ENCODE results near the gene CLDN6. TPM values are rescaled to one million over a fixed set of nuclear protein-coding genes. Genes with fewer than 3 reads are reported as not detected.

Gene CLDN6
- total and polyA plus RNA-seq, 2 of the 13 experiments (the other 11 are each of a cell fraction or from before 2014, with no cell fraction given) = 5.9 to 7.6 TPM

DNA sequence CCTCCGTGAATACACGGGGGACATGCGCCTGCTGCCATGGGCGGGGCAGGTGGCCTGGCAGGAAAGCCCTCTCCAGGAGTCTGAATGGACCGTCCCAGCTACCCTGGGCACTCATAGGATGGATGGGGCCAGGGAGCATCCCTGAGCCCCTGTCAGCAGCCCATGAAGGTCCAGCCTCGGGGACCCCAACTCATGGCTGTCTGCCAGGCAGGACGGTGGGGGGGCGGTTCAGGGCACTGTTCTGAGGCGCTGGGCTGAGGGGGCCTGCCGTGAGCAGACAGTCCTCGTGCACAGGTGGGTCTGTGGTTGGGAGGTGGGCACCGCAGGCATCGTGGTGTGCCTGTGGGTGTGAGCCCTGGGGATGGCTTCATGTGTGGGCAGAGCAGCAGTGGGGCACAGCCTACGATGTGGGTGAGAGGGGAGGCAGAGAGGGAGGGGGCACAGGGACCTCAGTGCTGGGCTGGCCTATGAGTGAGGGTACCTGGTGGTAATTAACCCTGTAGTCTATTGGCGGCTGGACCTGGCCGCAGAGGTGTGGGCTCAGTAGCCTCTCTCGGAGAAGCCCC lies 31.3 kb downstream of the CLDN6 start:
- Histone ChIP-seq H2AFZ (ENCODE audit: low read length) (no peak overlapping the region), H3K27ac (ENCODE audit: extremely low read length, insufficient read depth, low read length) (no peak overlapping the region), H3K27me3 (ENCODE audit: control insufficient read depth in 1 of 2, insufficient read depth in 2 of 2, low read length in 2 of 2) (peaks cover 19 to 60% of the 10 kb centered on the region in 2 experiments), H3K9me3 (ENCODE audit: low read length) (no peaks in the 10 kb centered on the region), H3K9ac (ENCODE audit: insufficient read depth, low read depth, low read length) (no peak overlapping the region), H4K20me1 (ENCODE audit: insufficient read depth, low read length) (no peaks in the 10 kb centered on the region), H3K79me2 (ENCODE audit: insufficient read depth, low read length) (no peaks in the 10 kb centered on the region), H3K4me1 (ENCODE audit: insufficient read depth, low read length) (peaks cover 25% of the 10 kb centered on the region), H3K36me3 (replicated peaks in 1 of 2; ENCODE audit: control insufficient read depth in 1 of 2, insufficient read depth in 2 of 2, low read length in 2 of 2) (no peaks in the 10 kb centered on the region), H3K4me3 (replicated peaks in 1 of 3; ENCODE audit: insufficient read depth in 1 of 3, low read depth in 2 of 3, low read length in 3 of 3) (no peak overlapping the region), H3K4me2 (ENCODE audit: low read depth, low read length) (no peak overlapping the region)
- intact Hi-C loops (cut with micrococcal nuclease; ENCODE audit: unreplicated experiment) = no loop called here
- BruUV-seq (replicated peaks) = no TSS peak
- DNase-seq (ENCODE audit: low spot score) (no peak), ATAC-seq (no peak), FAIRE-seq (no peak)
- TF ChIP-seq ZNF619 (CRISPR knock-in tag; IDR thresholded peaks at IDR 0.05) (no peak), SPEN (CRISPR knock-in tag; IDR thresholded peaks at IDR 0.05; ENCODE audit: low read depth) (no peak), ZNF3 (CRISPR knock-in tag; IDR thresholded peaks at IDR 0.05) (no peak), KLF16 (CRISPR knock-in tag; IDR thresholded peaks at IDR 0.05) (no peak), ZNF577 (CRISPR knock-in tag; IDR thresholded peaks at IDR 0.05; ENCODE audit: borderline replicate concordance, low read depth) (no peak), YY1 (IDR thresholded peaks at IDR 0.05; ENCODE audit: insufficient read depth, insufficient replicate concordance, low read depth, low read length) (no peak), ATF5 (CRISPR knock-in tag; IDR thresholded peaks at IDR 0.05; ENCODE audit: low read depth) (no peak), CHD2 (IDR thresholded peaks at IDR 0.05; ENCODE audit: low read depth, low read length) (no peak), ZFP36 (IDR thresholded peaks at IDR 0.05; ENCODE audit: borderline replicate concordance, low read depth, low read length, partially characterized antibody) (no peak), MZF1 (CRISPR knock-in tag; IDR thresholded peaks at IDR 0.05; ENCODE audit: borderline replicate concordance) (no peak), ZNF513 (CRISPR knock-in tag; conservative IDR thresholded peaks at IDR 0.05) (no peak), FOXK1 (CRISPR knock-in tag; IDR thresholded peaks at IDR 0.05; ENCODE audit: borderline replicate concordance, low read depth) (no peak)
- TF ChIP-seq, protein P1, sequence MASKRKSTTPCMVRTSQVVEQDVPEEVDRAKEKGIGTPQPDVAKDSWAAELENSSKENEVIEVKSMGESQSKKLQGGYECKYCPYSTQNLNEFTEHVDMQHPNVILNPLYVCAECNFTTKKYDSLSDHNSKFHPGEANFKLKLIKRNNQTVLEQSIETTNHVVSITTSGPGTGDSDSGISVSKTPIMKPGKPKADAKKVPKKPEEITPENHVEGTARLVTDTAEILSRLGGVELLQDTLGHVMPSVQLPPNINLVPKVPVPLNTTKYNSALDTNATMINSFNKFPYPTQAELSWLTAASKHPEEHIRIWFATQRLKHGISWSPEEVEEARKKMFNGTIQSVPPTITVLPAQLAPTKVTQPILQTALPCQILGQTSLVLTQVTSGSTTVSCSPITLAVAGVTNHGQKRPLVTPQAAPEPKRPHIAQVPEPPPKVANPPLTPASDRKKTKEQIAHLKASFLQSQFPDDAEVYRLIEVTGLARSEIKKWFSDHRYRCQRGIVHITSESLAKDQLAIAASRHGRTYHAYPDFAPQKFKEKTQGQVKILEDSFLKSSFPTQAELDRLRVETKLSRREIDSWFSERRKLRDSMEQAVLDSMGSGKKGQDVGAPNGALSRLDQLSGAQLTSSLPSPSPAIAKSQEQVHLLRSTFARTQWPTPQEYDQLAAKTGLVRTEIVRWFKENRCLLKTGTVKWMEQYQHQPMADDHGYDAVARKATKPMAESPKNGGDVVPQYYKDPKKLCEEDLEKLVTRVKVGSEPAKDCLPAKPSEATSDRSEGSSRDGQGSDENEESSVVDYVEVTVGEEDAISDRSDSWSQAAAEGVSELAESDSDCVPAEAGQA (IDR thresholded peaks at IDR 0.05; ENCODE audit: low read depth) = no peak
- TF ChIP-seq, protein P1 (CRISPR knock-in tag; IDR thresholded peaks at IDR 0.05; ENCODE audit: borderline replicate concordance) = no peak
- TF ChIP-seq, protein P2, sequence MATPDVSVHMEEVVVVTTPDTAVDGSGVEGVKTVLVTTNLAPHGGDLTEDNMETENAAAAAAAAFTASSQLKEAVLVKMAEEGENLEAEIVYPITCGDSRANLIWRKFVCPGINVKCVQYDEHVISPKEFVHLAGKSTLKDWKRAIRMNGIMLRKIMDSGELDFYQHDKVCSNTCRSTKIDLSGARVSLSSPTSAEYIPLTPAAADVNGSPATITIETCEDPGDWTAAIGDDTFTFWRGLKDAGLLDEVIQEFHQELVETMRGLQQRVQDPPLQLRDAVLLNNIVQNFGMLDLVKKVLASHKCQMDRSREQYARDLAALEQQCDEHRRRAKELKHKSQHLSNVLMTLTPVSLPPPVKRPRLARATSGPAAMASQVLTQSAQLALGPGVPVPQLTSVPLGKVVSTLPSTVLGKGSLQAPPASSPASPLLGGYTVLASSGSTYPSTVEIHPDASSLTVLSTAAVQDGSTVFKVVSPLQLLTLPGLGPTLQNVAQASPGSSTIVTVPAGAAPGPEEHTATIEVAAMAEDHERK (CRISPR knock-in tag; IDR thresholded peaks at IDR 0.05; ENCODE audit: low read depth) = no peak
- in situ Hi-C loops (cut with HindIII; ENCODE audit: extremely low pct_ligation_motif_present, low pct_unique_long_range_greater_than_20kb) = no loop called here
- POLR2A ChIA-PET = no interaction called here
- CTCF ChIA-PET (ENCODE audit: low intra/inter-chr PET ratio, low total read pairs) = no interaction called here
- WGBS (ENCODE audit: low lambda C conversion rate) = 46% methylated on average over 4 of the region's 17 CpGs
